ENCODE results near the gene IQCH.

DNA sequence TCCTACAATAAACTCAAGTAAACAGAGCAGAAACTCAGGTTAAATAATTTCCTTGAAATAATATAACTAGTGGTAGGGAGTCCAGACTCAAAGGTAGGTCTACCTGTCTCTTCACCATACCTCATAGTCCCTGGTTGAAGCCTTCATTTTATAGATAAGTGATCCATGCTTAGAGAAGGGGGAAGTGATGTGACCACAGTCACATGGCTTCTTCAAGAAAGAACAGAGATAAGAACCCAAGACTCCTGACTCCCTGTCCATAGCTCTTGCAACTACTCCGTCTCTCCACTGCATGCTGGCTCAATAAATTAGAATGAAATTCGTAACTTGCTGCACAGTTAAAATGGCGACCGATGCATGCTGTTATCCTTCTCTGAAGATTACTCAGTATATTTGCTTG is 255.3 kb downstream of the IQCH start:
- TF ChIP-seq, protein P1, sequence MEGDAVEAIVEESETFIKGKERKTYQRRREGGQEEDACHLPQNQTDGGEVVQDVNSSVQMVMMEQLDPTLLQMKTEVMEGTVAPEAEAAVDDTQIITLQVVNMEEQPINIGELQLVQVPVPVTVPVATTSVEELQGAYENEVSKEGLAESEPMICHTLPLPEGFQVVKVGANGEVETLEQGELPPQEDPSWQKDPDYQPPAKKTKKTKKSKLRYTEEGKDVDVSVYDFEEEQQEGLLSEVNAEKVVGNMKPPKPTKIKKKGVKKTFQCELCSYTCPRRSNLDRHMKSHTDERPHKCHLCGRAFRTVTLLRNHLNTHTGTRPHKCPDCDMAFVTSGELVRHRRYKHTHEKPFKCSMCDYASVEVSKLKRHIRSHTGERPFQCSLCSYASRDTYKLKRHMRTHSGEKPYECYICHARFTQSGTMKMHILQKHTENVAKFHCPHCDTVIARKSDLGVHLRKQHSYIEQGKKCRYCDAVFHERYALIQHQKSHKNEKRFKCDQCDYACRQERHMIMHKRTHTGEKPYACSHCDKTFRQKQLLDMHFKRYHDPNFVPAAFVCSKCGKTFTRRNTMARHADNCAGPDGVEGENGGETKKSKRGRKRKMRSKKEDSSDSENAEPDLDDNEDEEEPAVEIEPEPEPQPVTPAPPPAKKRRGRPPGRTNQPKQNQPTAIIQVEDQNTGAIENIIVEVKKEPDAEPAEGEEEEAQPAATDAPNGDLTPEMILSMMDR (IDR thresholded peaks at IDR 0.05; ENCODE audit: low read depth, low read length, poor library complexity, severe bottlenecking) = no peak
- TF ChIP-seq EZH2phosphoT487 (IDR thresholded peaks at IDR 0.05; ENCODE audit: borderline replicate concordance, low read length) = no peak

Measured in DOHH2 (cell line).